Vagina (tissue), 2 donors: ENCODE data around the gene PRDM4.
"Not testable (repeated sequence)": the region's sequence is repeated elsewhere in the genome, so short reads cannot be mapped to it uniquely, and the experiment has no call there.

Source experiments
- POLR2A ChIP-seq, 2 donors: fragments of 450-650 bp; IDR thresholded peaks; one replicate each; pipeline ENCODE4 v1.6.1; 2017; ENCODE audit warnings: antibody characterized with exemption in 2 of 2, mild to moderate bottlenecking in 2 of 2, moderate library complexity in 2 of 2
- TF ChIP-seq, protein P1 (sequence below), 3 experiments: fragments of 450-650 bp in 2 of 3; fragments of 200-600 bp in 1 of 3; sonication (generic) in 1 of 3; IDR thresholded peaks; one replicate each; pipeline ENCODE4 v1.5.1; 2017 to 2019; ENCODE audit warnings: antibody characterized with exemption in 3 of 3, mild to moderate bottlenecking in 2 of 3, moderate library complexity in 2 of 3

DNA sequence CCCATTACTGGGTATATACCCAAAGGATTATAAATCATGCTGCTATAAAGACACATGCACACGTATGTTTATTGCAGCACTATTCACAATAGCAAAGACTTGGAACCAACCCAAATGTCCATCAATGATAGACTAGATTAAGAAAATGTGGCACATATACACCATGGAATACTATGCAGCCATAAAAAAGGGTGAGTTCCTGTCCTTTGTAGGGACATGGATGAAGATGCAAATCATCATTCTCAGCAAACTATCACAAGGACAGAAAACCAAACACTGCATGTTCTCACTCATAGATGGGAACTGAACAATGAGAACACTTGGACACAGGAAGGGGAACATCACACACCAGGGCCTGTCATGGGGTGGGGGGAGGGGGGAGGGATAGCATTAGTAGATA, 33.2 kb downstream of the PRDM4 start:
- TF ChIP-seq, protein P1, sequence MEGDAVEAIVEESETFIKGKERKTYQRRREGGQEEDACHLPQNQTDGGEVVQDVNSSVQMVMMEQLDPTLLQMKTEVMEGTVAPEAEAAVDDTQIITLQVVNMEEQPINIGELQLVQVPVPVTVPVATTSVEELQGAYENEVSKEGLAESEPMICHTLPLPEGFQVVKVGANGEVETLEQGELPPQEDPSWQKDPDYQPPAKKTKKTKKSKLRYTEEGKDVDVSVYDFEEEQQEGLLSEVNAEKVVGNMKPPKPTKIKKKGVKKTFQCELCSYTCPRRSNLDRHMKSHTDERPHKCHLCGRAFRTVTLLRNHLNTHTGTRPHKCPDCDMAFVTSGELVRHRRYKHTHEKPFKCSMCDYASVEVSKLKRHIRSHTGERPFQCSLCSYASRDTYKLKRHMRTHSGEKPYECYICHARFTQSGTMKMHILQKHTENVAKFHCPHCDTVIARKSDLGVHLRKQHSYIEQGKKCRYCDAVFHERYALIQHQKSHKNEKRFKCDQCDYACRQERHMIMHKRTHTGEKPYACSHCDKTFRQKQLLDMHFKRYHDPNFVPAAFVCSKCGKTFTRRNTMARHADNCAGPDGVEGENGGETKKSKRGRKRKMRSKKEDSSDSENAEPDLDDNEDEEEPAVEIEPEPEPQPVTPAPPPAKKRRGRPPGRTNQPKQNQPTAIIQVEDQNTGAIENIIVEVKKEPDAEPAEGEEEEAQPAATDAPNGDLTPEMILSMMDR (IDR thresholded peaks at IDR 0.05) = not testable (repeated sequence)
- not testable (repeated sequence) for TF ChIP-seq POLR2A (IDR thresholded peaks at IDR 0.05)
